Lower lobe of right lung (tissue), 2 donors: ENCODE data around the gene CTSZ. TPM values are rescaled to one million over a fixed set of nuclear protein-coding genes. Genes with fewer than 3 reads are reported as not detected.

Experiments
- ATAC-seq, 2 donors: fragments of 200-7000 bp; cut with Tn5 transposase; one replicate each; pipeline ENCODE4 v1.9.1; 2020 to 2022; ENCODE audit warnings: mild to moderate bottlenecking in 2 of 2, moderate library complexity in 2 of 2
- DNase-seq: peaks from one replicate; pipeline ENCODE4 v3.0.0-alpha.2; 2020
- H3K27ac ChIP-seq: fragments of 200-600 bp; one replicate; pipeline ENCODE4 v1.8.0; 2022
- H3K27me3 ChIP-seq: fragments of 200-600 bp; one replicate; pipeline ENCODE4 v1.8.0; 2022; ENCODE audit warnings: low read depth
- H3K36me3 ChIP-seq: fragments of 200-600 bp; one replicate; pipeline ENCODE4 v1.8.0; 2022; ENCODE audit warnings: mild to moderate bottlenecking
- H3K4me1 ChIP-seq: fragments of 200-600 bp; one replicate; pipeline ENCODE4 v1.8.0; 2022
- H3K4me3 ChIP-seq: fragments of 200-600 bp; one replicate; pipeline ENCODE4 v1.8.0; 2022; ENCODE audit warnings: mild to moderate bottlenecking
- H3K9me3 ChIP-seq: fragments of 200-600 bp; one replicate; pipeline ENCODE4 v1.8.0; 2022
- CTCF ChIP-seq: fragments of 200-600 bp; IDR thresholded peaks from one replicate; pipeline ENCODE4 v1.8.0; 2022; ENCODE audit warnings: antibody characterized with exemption, mild to moderate bottlenecking
- intact Hi-C: fragments of 100-400 bp; cut with DNase I; formaldehyde crosslinking; loops from one replicate; pipeline ENCODE4 v1.11.0; 2022
- total RNA-seq: library from RNA; stranded (reverse); fragmentation: NEBNext Ultra II Directional; extraction: Animal tissue kit (Norgen Biotek cat#: 25700); gene quantifications from one replicate; pipeline ENCODE4 v1.2.1, GENCODE V29; 2021
- donor health status: DM: no; HTN: yes; CAD: no; lungs with severe emphysema.

Gene CTSZ
- total RNA-seq, 1 donor from 2014 or later = 533 TPM

GRCh38 chr20:59035381-59035780 is 28.3 kb upstream of the CTSZ start:
- Histone ChIP-seq H3K27me3 (no peaks in the 10 kb centered on the region), H3K4me1 (peaks cover 30% of the 10 kb centered on the region), H3K4me3 (no peak overlapping the region), H3K27ac (no peak overlapping the region), H3K36me3 (peaks cover 44% of the 10 kb centered on the region), H3K9me3 (no peaks in the 10 kb centered on the region)
- DNase-seq (no peak), ATAC-seq (no peak)
- TF ChIP-seq CTCF = no peak
- intact Hi-C loops = no loop called here

GRCh38 chr20:59033616-59034165 is 26.6 kb upstream of the CTSZ start:
- TF ChIP-seq CTCF = no peak
- intact Hi-C loops = no loop called here
- Histone ChIP-seq H3K36me3 (peaks cover 61% of the 10 kb centered on the region), H3K4me1 (peaks cover 35% of the 10 kb centered on the region), H3K27ac (no peak overlapping the region), H3K4me3 (no peak overlapping the region), H3K27me3 (no peaks in the 10 kb centered on the region), H3K9me3 (no peaks in the 10 kb centered on the region)
- DNase-seq = no peak
- ATAC-seq = no peak

GRCh38 chr20:59033093-59033492 is 26.0 kb upstream of the CTSZ start:
- no peak for TF ChIP-seq CTCF
- H3K4me1 ChIP-seq = peaks cover 41% of the 10 kb centered on the region
- no peaks in the 10 kb centered on the region for H3K9me3 ChIP-seq
- ATAC-seq = no peak
- H3K4me3 ChIP-seq = peak overlapping the region; percentile 86
- peaks cover 63% of the 10 kb centered on the region for H3K36me3 ChIP-seq
- DNase-seq = no peak
- intact Hi-C loops = no loop called here
- no peaks in the 10 kb centered on the region for H3K27me3 ChIP-seq
- peak overlapping the region; percentile 92 for H3K27ac ChIP-seq

GRCh38 chr20:59032713-59033059 is 25.6 kb upstream of the CTSZ start:
- TF ChIP-seq CTCF = peak; percentile 22
- DNase-seq (no peak), ATAC-seq (peak in 1 of 2 donors; percentile 8)
- H3K36me3 ChIP-seq = peaks cover 63% of the 10 kb centered on the region
- H3K4me3 ChIP-seq = peak overlapping the region; percentile 86
- intact Hi-C loops = no loop called here
- H3K27me3 ChIP-seq = no peaks in the 10 kb centered on the region
- H3K9me3 ChIP-seq = no peaks in the 10 kb centered on the region
- peaks cover 45% of the 10 kb centered on the region for H3K4me1 ChIP-seq
- peak overlapping the region; percentile 92 for H3K27ac ChIP-seq

- no peaks in the 10 kb centered on the region for H3K9me3 ChIP-seq
- intact Hi-C loops = no loop called here
- peaks cover 47% of the 10 kb centered on the region for H3K4me1 ChIP-seq
- DNase-seq = peak; percentile 98
- no peak for TF ChIP-seq CTCF
- no peaks in the 10 kb centered on the region for H3K27me3 ChIP-seq
- peaks cover 63% of the 10 kb centered on the region for H3K36me3 ChIP-seq
- peak; percentile 100 for ATAC-seq
- H3K4me3 ChIP-seq = peak within 1 kb of the TSS; percentile 86
- peak within 1 kb of the TSS; percentile 92 for H3K27ac ChIP-seq
Measured at GRCh38 chr20:59032023-59032712, 25.1 kb upstream of the CTSZ start, which contains the start of gene ATP5F1E. Gene ATP5F1E (minus strand): TSS chr20:59032335. CDS start chr20:59032251, 84 bp downstream.
